ENCODE results near the gene SCAND1.
"Not testable (repeated sequence)": the region's sequence is repeated elsewhere in the genome, so short reads cannot be mapped to it uniquely, and the experiment has no call there.

Gene SCAND1

GRCh38 chr20:35956616-35957015 lies 2.3 kb upstream of the SCAND1 start:
- H3K4me3 ChIP-seq = no peak overlapping the region
- no peak for TF ChIP-seq CTCF (IDR thresholded peaks at IDR 0.05)
- no peak for DNase-seq (ENCODE audit: low spot score)
- H3K27ac ChIP-seq = no peak overlapping the region

GRCh38 chr20:35954907-35955251 lies 577 bp upstream of the SCAND1 start:
- no peak for TF ChIP-seq CTCF (IDR thresholded peaks at IDR 0.05)
- peak overlapping the region; percentile 96 for H3K4me3 ChIP-seq
- no peak for DNase-seq (ENCODE audit: low spot score)

DNA sequence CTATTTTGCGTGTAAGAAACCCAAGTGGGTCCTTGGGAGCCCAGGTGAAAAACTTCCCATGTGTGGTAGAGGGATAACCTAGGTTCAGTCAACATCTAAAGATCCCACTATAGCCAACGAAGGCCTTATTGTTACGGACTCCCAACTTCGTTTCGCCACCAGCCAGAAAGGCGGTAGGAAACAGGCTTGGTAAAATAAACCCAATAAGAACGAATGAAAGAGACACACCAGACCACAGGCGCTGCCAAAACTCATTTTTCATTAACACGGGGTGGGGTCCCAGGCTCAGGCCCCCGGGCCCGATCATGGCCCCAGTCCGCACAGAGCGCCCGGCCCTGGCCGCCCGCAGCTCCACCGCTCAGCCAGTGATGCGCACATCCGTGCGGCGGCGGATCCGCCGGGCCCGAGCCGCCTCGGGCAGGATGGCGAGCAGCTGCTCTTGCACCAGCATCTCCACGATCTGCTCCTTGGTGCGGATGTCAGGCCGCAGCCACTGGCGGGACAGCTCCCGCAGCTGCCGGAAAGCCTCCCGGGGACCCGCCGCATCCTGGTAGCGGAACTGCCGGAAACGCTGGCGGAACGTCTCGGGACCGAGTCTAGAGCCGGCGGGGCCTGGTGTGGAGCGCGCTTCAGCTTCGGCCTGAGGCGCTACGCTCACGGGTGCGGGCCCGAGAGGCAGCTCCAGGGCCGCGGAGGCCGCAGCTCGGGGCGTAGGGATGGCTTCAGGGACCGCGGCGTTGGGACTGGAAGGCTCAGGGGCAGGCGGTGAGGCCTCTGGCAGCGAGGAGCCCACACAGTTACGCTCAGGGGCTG lies 709 bp downstream of the SCAND1 start:
- peak; percentile 84 for DNase-seq (ENCODE audit: low spot score)
- no peak for TF ChIP-seq CTCF (IDR thresholded peaks at IDR 0.05)
- Histone ChIP-seq H3K4me3 (peak overlapping the region; percentile 96), H3K27ac (peak overlapping the region; percentile 93 to 99)

More at GRCh38 chr20:35954907-35955251, 577 bp upstream of the SCAND1 start:
- peak overlapping the region; percentile 93 to 99 for H3K27ac ChIP-seq

GRCh38 chr20:35952480-35953386 lies 1.6 kb downstream of the SCAND1 start:
- no peak for DNase-seq (ENCODE audit: low spot score)
- peak overlapping the region; percentile 93 to 99 for H3K27ac ChIP-seq

GRCh38 chr20:35952080-35952479 lies 2.2 kb downstream of the SCAND1 start:
- H3K27ac ChIP-seq = peak overlapping the region in 1 of 2 donors; percentile 99
- H3K4me3 ChIP-seq = peak overlapping the region; percentile 96
- not testable (repeated sequence) for DNase-seq (ENCODE audit: low spot score)

More at GRCh38 chr20:35952480-35953386, 1.6 kb downstream of the SCAND1 start:
- peak overlapping the region; percentile 96 for H3K4me3 ChIP-seq
- no peak for TF ChIP-seq CTCF (IDR thresholded peaks at IDR 0.05)

DNA sequence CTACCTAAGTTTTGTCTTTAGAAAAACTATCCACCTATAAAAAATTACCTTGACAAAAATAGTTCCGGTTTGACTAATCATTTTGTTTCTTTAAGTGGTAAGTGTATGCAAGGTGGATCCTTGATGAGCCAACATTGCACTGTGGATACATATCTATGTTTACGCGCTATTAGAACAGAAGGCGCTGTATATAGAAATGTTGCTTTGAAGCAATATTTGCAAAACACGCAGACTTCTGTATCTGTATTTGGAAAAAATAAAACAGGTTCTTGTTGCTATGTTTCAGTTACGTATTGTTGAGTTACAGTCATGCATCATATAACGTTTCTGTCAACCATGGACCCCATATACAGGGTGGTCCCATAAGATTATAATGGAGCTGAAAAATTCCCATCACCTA lies 4.2 kb downstream of the SCAND1 start:
- Histone ChIP-seq H3K4me3 (no peak overlapping the region), H3K27ac (no peak overlapping the region)
- TF ChIP-seq CTCF (IDR thresholded peaks at IDR 0.05) = no peak
- DNase-seq (ENCODE audit: low spot score) = no peak

DNA sequence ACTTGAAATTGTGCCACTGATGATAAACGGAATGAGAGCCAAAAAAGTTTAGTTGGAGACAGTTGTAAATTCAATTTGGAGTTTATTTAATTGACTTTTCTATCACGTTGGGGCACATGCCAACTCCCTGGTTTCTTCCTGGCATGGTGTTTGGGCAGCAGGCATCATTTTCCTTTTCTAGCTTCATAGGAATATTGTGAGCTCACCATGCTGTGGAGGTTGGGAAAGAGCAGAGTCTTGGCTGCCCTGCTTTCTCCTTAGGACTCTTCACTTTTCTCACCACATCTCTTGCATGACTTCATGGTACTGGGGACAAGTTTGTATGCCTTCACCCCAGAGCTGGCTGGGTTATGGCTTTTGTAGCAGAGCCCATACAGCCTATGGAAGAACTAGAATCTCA lies 6.4 kb downstream of the SCAND1 start:
- H3K27ac ChIP-seq = peak overlapping the region in 1 of 2 donors; percentile 56
- no peak for TF ChIP-seq CTCF (IDR thresholded peaks at IDR 0.05)
- H3K4me3 ChIP-seq = no peak overlapping the region
- no peak for DNase-seq (ENCODE audit: low spot score)
